NCI-H1092 treated with DMSO at 0.1 percent for 48 hours (cell line): Measurements from ENCODE around the gene B3GNT7.
"Not testable (repeated sequence)": the region's sequence is repeated elsewhere in the genome, so short reads cannot be mapped to it uniquely, and the experiment has no call there.

Experiments used
- DNase-seq: peaks from one replicate; lab custom pipeline; 2025; lab: John Stamatoyannopoulos, UW

Gene B3GNT7

DNA sequence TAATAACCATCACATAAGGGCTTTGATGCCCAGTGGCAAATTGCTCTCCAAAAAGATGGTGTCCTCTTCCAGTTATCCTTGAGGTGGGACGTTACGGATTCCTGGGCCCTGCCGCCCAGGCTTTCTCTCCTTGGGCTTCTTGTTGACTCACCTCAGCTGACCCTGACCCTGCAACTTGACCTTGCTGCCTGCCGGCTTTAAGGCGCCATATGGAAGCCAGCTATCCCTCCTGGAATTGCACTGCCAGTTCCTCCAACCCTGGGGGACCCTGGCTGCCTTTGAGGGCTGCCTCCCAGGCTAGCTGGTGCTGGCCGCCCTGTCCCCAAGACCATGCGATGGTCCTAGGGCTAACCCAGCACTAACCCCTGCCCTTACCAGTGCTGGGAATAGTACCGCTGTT is 28.3 kb upstream of the B3GNT7 start:
- DNase-seq, result no peak

DNA sequence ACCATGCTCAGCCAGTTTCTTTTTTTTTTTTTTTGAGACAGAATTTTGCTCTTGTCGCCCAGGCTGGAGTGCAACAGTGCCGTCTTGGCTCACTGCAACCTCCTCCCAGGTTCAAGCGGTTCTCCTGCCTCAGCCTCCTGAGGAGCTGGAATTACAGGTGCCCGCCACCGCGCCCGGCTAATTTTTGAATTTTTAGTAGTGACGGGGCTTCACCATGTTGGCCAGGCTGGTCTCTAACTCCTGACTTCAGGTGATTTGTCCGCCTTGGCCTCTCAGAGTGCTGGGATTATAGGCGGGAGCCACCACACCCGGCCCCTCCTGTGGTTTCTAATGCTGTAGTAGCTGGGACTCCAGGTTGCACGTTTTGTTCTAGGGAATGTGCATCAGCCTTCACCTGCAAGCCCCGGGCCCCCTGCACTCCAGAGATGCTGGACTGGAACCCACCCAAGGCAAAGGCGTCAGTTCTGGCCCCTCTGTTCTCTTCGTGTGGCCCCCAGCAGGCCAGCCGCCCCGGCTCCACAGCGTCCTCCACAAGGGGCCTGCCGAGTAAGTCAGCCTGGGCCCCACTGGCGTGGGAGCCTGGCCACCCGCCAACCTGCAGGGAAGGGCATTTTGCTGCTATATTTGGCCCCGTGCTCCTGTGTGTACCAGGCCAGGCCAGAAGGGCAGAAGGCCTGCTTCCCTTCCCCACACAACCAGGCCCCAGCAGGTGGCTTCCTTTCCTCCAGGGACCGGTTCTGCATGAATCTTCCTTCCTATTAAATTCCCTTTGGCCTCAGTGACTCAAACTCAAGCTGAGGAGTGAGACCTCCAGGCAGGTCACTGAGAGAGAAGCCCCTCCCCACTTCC is 25.7 kb upstream of the B3GNT7 start:
- DNase-seq, result no peak

- DNase-seq, result no peak
Observed at GRCh38 chr2:231370429-231370748, 25.1 kb upstream of the B3GNT7 start.

GRCh38 chr2:231370749-231371429 is 24.6 kb upstream of the B3GNT7 start:
- DNase-seq, result no peak

DNA sequence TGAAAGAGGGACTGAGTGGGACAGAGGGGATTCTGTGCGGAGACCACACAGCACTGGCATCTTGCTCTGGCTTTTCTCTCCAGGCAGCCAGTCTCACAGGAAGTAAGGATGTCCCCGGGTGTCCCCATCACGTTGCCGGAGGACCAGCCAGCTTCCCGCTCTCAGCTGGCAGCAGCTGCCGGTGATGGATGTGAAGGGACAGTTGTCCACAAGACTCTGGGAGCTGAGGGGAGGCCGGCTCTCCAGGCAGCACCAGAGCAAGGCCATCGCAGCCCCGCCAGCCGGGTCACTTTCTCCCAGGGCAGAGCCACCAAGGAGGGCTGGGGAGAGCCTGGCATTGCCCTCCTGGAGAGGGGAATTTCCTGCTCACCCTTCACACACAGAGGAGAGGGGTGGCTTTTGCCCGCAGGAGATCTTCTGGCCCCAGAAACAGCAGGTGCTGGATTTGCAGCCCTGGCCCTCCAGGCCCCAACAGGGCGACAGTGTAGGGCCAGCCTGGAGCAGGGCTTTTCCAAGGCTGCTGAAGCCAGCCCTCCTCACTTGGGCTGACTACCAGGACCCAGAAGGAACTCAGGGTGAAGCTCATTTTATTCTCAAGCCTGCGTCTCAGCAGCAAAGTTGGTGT is 24.0 kb upstream of the B3GNT7 start:
- DNase-seq, result no peak

DNA sequence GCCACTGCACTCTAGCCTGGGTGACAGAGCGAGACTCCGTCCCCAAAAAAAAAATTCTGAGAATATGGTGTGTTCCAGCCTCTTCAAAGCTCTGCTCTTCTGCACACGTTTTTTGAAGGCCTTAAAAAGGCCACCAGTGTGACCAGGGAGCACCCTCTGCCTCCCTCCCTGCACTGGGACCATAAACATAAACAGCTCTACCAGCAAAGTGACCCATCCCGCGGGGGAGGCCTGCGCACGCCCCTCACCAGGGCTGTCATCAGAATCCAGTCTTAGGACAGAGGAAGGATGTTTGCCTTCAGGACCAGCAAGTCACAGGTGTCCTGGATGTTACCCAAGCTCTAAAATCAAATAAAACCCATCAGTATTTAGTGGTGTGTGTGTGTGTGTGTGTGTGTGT is 23.2 kb upstream of the B3GNT7 start:
- no peak for DNase-seq

DNA sequence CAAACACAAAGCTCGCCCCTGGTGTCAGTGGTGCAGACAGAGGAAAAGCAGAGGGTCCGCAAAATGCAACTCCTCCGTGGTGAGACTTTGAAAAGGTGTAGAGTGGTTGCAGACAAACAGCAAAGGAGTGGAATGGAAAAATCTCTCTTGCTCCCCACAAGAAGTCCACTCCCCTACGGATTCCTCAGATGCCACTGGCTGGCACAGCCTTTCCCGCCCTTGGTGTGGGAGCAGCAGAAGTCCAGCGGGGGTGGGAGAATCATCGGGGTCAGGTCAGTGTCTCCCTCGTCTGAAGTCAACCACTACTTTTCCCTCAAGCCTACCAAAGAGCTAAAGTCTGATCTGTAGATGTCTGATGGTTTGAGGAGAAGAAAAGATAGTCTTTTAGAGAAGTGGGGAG is 22.3 kb upstream of the B3GNT7 start:
- no peak for DNase-seq

DNA sequence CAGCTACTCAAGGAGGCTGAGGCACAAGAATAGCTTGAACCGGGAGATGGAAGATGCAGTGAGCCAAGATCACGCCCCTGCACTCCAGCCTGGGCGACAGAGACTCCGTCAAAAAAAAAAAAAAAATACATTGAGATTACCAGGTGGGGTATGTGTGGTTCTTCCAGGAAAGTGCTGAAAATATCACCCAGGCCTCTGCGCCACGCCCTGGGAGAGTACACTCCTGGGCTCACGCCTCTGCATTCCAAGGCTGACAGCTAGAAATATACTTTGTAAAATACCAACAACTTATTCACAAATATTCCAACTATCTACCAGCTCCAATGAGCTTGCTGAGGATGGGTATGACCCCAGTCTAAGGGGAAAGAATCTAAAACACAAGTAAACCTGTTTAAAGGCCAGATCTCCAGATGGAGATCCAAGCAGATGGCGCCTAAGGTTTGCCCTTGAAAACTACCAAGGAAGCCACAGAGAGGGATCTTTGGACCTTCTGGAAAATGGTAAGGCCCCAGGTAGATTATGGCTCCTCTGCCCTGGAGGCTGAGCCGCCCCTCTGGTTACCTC is 21.6 kb upstream of the B3GNT7 start:
- DNase-seq, result no peak

GRCh38 chr2:231374771-231375170 is 20.7 kb upstream of the B3GNT7 start:
- DNase-seq, result no peak

DNA sequence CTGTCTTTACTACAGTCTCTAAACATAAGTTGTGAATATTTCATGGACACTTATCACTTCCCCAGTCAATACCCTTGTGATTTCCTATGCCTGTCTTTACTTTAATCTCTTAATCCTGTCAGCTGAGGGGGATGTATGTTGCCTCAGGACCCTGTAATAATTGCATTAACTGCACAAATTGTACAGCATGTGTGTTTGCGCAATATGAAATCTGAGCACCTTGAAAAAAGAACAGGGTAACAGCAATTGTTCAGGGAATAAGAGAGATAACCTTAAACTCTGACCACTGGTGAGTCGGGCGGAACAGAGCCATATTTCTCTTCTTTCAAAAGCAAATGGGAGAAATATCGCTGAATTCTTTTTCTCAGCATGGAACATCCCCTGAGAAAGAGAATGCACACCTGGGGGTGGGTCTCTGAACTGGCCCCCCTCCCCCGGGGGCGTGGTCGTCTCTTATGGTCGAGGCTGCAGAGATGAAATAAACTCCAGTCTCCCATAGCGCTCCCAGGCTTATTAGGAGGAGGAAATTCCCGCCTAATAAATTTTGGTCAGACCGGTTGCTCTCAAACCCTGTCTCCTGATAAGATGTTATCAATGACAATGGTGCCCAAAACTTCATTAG is 19.4 kb upstream of the B3GNT7 start:
- DNase-seq, result not testable (repeated sequence)

GRCh38 chr2:231376857-231377256 is 18.7 kb upstream of the B3GNT7 start:
- DNase-seq, result no peak

GRCh38 chr2:231378026-231378722 is 17.3 kb upstream of the B3GNT7 start:
- DNase-seq, result no peak

DNA sequence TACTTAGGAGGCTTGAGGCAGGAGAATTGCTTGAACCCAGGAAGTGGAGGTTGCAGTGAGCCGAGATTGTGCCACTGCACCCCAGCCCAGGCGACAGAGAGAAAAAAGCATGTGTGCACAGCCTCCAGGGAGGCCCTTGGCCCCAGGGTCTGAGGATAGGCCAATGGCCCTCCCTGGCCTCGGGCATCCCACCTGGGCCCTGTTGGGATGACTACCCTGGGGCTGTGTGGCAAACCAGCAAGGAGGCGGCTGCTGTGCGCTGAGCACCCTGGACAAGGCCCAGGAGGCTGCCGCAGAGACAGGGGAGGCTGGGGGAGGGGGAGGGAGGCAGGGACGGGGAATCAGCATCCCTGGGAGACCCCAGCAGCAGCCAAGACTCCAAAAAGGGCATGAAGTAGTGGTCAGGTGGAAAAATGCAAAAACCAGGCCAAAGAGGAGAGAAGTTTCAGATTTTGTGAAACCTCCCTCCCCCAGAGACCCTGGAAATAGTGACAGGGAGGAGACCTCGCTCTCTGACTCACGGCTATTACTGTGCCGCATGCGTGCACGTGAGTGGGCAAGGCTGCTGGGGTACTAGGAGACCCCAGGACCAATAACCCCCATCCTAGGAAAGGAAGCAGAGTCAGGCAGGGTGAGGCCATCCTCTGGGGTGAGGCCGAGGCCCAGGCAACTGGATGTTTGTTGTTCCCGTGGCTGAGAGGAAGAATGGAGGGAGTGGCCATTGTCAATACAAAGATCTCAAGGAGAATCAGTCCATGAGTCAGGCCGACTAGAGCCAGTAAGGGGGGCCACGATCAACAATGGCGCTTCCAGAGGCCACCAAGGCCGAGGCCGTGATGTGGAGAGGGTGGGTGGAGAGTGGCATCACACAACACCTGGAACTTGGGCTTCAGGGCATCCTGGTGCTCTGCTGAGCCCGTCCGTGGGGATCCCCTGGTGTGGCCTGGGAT is 16.0 kb upstream of the B3GNT7 start:
- DNase-seq, result no peak

DNA sequence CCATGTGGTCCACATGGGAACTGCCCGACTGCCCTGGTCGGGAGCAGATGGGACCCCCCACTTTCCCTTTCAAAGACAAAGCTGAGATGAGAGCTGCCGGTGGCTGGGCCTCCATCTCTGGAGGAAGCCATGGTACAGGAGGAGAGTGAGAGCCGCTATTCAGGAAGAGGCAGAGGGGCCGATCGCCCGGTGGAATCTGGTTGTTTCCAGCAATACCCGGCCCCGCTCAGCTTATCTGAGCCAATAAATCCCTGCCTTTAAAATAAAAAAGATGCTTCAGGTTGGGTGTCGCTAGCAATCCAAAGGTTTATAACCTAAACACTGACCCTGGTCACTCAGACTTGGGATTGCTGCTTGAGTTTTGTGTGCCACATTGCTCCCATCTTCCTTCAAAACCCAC is 15.2 kb upstream of the B3GNT7 start:
- no peak for DNase-seq

- no peak for DNase-seq
Observed at GRCh38 chr2:231380991-231381847, 14.3 kb upstream of the B3GNT7 start.

DNA sequence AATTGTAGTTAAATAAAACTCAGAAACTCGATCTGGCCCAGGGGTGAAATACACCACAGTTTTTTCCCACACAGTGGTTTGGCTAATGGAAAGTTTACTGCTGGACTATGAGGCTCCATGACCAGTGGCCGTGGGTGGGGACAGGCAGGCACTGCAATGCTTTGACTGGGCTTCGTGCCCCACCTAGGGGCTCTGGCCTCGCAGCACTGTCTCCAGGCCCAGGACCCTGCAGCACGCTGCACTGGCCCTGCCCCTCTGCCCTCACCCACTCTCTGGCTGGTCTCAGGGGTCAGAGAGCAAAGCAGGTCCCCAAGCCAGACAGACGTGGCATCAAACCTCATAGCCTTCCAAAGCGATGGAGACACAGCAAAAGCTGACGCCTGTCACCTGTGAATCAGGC is 13.4 kb upstream of the B3GNT7 start:
- DNase-seq, result no peak

GRCh38 chr2:231383416-231384108 is 11.9 kb upstream of the B3GNT7 start:
- DNase-seq, result no peak

- DNase-seq, result no peak
Observed at GRCh38 chr2:231384109-231384435, 11.4 kb upstream of the B3GNT7 start.

- no peak for DNase-seq
Observed at GRCh38 chr2:231384970-231385369, 10.5 kb upstream of the B3GNT7 start.
